ENCODE results near the gene BORCS8. TPM values are rescaled to one million over a fixed set of nuclear protein-coding genes. Genes with fewer than 3 reads are reported as not detected.

The BORCS8 gene
- total and polyA plus RNA-seq, 2 donors (not counting 3 experiments of a cell fraction or from before 2014, with no cell fraction given): 37.4 to 45.8 TPM

DNA sequence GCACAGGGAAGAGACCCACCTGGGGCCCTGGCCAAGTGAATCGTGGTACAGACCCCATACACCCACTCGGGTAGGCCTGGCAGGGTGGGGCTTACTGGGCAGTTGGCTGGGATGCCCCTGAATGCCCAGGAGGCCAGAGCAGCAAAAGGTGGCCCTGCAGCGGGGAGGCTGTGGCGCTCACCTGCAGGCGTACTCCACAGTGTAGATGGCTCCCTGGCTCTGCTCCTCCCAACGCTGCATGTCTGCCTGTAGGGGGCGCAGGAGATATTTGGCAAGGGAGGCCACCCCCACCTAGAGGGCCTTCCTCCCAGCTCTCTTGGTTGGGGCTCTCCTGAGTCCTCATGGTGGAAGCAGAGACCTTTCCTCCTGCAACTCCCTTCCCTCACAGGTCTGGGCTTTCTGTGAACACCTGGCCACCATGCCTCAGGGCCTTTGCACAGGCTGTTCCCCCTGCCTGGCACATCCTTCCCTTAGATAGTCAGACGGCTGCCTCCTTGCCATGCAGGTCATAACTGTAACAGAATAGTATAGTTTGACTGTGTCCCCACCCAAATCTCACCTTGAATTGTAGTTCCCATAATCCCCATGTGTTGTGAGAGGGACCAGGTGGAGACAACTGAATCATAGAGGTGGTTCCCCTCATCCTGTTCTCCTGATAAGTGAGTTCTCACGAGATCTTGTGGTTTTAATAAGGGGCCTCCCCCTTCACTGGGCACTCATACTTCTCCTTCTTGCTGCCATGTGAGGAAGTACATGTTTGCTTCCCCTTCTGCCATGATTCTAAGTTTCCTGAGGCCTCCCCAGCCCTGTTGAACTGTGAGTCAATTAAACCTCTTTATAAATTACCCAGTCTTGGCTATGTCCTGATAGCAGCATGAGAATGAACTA is 5.9 kb downstream of the BORCS8 start:
- Histone ChIP-seq H3K4me3 (replicated peaks in 1 of 3; ENCODE audit: insufficient read depth in 1 of 3, low read depth in 1 of 3, low read length in 3 of 3) (no peak overlapping the region), H3K27ac (ENCODE audit: insufficient read depth, low read depth, low read length) (no peak overlapping the region), H4K20me1 (replicated peaks; ENCODE audit: control insufficient read depth, extremely low read depth, insufficient read depth, low read length) (no peaks in the 10 kb centered on the region), H3K9me1 (replicated peaks; ENCODE audit: control insufficient read depth, extremely low read depth, insufficient read depth, low read length) (no peaks in the 10 kb centered on the region), H3K36me3 (ENCODE audit: control insufficient read depth in 2 of 2, extremely low read depth in 1 of 2, insufficient read depth in 2 of 2, low read length in 2 of 2) (no peaks in the 10 kb centered on the region), H3K9ac (replicated peaks; ENCODE audit: extremely low read depth, insufficient read depth, low read length) (no peak overlapping the region), H3K9me3 (replicated peaks; ENCODE audit: control insufficient read depth, insufficient read depth, low read length) (no peaks in the 10 kb centered on the region), H2AFZ (ENCODE audit: low read depth, low read length) (no peak overlapping the region), H3K4me1 (ENCODE audit: control insufficient read depth, extremely low read depth, insufficient read depth, low read length) (peaks cover 5% of the 10 kb centered on the region), H3K27me3 (ENCODE audit: control insufficient read depth in 2 of 2, insufficient read depth in 2 of 2, low read length in 2 of 2) (no peaks in the 10 kb centered on the region), H3K4me2 (ENCODE audit: insufficient read depth, low read length) (no peak overlapping the region), H3K79me2 (ENCODE audit: control insufficient read depth, insufficient read depth, low read length) (peaks cover 11% of the 10 kb centered on the region)
- dilution Hi-C loops (cut with MboI; ENCODE audit: extremely low pct_ligation_motif_present, low sequenced_read_pairs) (no loop called here), intact Hi-C loops (cut with micrococcal nuclease) (loop anchor here (1.0 kb wide), 1 partner anchor 156 kb away; no protein-coding TSS in a partner anchor)
- no TSS peak for BruUV-seq (replicated peaks)
- ChIA-PET CTCF (interaction anchor here (2.5 kb wide), 1 partner anchor 157 kb away, joined by 16 read pairs; no protein-coding TSS in a partner anchor), POLR2A (no interaction called here)
- FAIRE-seq (no peak), DNase-seq (ENCODE audit: low read depth, low spot score) (peak; percentile 15)
- TF ChIP-seq, protein P1, sequence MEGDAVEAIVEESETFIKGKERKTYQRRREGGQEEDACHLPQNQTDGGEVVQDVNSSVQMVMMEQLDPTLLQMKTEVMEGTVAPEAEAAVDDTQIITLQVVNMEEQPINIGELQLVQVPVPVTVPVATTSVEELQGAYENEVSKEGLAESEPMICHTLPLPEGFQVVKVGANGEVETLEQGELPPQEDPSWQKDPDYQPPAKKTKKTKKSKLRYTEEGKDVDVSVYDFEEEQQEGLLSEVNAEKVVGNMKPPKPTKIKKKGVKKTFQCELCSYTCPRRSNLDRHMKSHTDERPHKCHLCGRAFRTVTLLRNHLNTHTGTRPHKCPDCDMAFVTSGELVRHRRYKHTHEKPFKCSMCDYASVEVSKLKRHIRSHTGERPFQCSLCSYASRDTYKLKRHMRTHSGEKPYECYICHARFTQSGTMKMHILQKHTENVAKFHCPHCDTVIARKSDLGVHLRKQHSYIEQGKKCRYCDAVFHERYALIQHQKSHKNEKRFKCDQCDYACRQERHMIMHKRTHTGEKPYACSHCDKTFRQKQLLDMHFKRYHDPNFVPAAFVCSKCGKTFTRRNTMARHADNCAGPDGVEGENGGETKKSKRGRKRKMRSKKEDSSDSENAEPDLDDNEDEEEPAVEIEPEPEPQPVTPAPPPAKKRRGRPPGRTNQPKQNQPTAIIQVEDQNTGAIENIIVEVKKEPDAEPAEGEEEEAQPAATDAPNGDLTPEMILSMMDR (IDR thresholded peaks at IDR 0.05; ENCODE audit: extremely low read depth in 1 of 2, insufficient read depth in 1 of 2, low read depth in 1 of 2, low read length in 2 of 2): peak; percentile 71 to 80
- TF ChIP-seq FOS (IDR thresholded peaks at IDR 0.05; ENCODE audit: borderline replicate concordance, insufficient read depth, low read length): no peak

DNA sequence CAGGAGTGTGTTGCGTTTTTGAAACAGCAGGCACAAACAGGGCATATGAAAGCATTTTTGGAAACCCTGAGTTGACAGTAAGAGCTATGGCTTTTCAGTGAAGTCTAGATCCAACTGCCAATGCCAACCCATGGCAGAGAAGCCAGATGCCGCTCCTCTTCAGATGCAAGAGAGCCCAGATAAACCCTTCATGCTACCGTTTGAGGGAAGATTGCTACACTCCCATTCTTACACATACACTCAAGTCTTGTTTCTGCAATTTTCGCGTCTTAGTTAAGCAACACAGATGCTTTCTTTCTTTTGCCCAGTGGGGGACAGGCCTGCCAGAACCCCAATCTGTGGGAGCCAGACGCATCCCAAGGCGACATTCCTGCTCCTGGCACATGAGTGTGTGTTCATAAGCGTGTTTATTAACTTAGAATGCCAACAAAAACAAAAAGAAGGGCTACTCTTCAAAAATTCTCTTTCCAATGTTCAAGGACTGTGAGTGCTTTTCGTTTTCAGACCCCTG is 10.4 kb downstream of the BORCS8 start:
- Histone ChIP-seq H3K9ac (replicated peaks; ENCODE audit: extremely low read depth, insufficient read depth, low read length) (no peak overlapping the region), H3K27ac (ENCODE audit: insufficient read depth, low read depth, low read length) (no peak overlapping the region), H3K9me3 (replicated peaks; ENCODE audit: control insufficient read depth, insufficient read depth, low read length) (no peaks in the 10 kb centered on the region), H4K20me1 (replicated peaks; ENCODE audit: control insufficient read depth, extremely low read depth, insufficient read depth, low read length) (no peaks in the 10 kb centered on the region), H3K4me1 (ENCODE audit: control insufficient read depth, extremely low read depth, insufficient read depth, low read length) (no peaks in the 10 kb centered on the region), H3K36me3 (ENCODE audit: control insufficient read depth in 2 of 2, extremely low read depth in 1 of 2, insufficient read depth in 2 of 2, low read length in 2 of 2) (peaks cover 0 to 6% of the 10 kb centered on the region in 2 experiments), H3K9me1 (replicated peaks; ENCODE audit: control insufficient read depth, extremely low read depth, insufficient read depth, low read length) (no peaks in the 10 kb centered on the region), H3K79me2 (ENCODE audit: control insufficient read depth, insufficient read depth, low read length) (no peaks in the 10 kb centered on the region), H3K4me3 (replicated peaks in 1 of 3; ENCODE audit: insufficient read depth in 1 of 3, low read depth in 1 of 3, low read length in 3 of 3) (no peak overlapping the region), H3K27me3 (ENCODE audit: control insufficient read depth in 2 of 2, insufficient read depth in 2 of 2, low read length in 2 of 2) (no peaks in the 10 kb centered on the region), H3K4me2 (ENCODE audit: insufficient read depth, low read length) (no peak overlapping the region), H2AFZ (ENCODE audit: low read depth, low read length) (no peak overlapping the region)
- dilution Hi-C loops (cut with MboI; ENCODE audit: extremely low pct_ligation_motif_present, low sequenced_read_pairs): no loop called here
- no TSS peak for BruUV-seq (replicated peaks)
- TF ChIP-seq POLR2A (IDR thresholded peaks at IDR 0.05; ENCODE audit: low read depth, low read length): no peak
- TF ChIP-seq, protein P1 (IDR thresholded peaks at IDR 0.05; ENCODE audit: extremely low read depth in 1 of 2, insufficient read depth in 1 of 2, low read depth in 1 of 2, low read length in 2 of 2): no peak
- TF ChIP-seq MYC (IDR thresholded peaks at IDR 0.05; ENCODE audit: low read depth, low read length): no peak
- TF ChIP-seq FOS (IDR thresholded peaks at IDR 0.05; ENCODE audit: borderline replicate concordance, insufficient read depth, low read length): no peak
- TF ChIP-seq, protein P2, sequence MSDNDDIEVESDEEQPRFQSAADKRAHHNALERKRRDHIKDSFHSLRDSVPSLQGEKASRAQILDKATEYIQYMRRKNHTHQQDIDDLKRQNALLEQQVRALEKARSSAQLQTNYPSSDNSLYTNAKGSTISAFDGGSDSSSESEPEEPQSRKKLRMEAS (IDR thresholded peaks at IDR 0.05; ENCODE audit: insufficient read depth, insufficient read length): no peak
- TF ChIP-seq GATA2 (IDR thresholded peaks at IDR 0.05; ENCODE audit: insufficient read depth, insufficient read length, low read depth, low read length): no peak
- no peak for TF ChIP-seq JUN (IDR thresholded peaks at IDR 0.05; ENCODE audit: borderline replicate concordance, insufficient read depth, insufficient read length, low read depth)
- no peak for TF ChIP-seq EZH2 (IDR thresholded peaks at IDR 0.05; ENCODE audit: borderline replicate concordance, low read depth, low read length, severe bottlenecking)
- DNase-seq (ENCODE audit: low read depth, low spot score): no peak
- POLR2A ChIA-PET: interaction anchor here (0.7 kb wide), 1 partner anchor 32 kb away, joined by 3 read pairs; no protein-coding TSS in a partner anchor
- no peak for FAIRE-seq
- intact Hi-C loops (cut with micrococcal nuclease): no loop called here
- CTCF ChIA-PET: no interaction called here
